ENCODE results near the gene COL4A2. TPM values are rescaled to one million over a fixed set of nuclear protein-coding genes. Genes with fewer than 3 reads are reported as not detected.

The COL4A2 gene
- total and polyA plus RNA-seq, 4 donors: 8.0 to 45.2 (median 40.3) TPM

- TF ChIP-seq ZBTB33 (IDR thresholded peaks at IDR 0.05) (no peak), EGR1 (IDR thresholded peaks at IDR 0.05; ENCODE audit: low read depth in 2 of 2) (no peak), FOXA1 (IDR thresholded peaks at IDR 0.05) (no peak), ATF3 (IDR thresholded peaks at IDR 0.05) (no peak), FOXA2 (IDR thresholded peaks at IDR 0.05) (no peak)
These were observed 117.7 kb downstream of the COL4A2 start (continued) for GRCh38 chr13:110424569-110425443.

DNA sequence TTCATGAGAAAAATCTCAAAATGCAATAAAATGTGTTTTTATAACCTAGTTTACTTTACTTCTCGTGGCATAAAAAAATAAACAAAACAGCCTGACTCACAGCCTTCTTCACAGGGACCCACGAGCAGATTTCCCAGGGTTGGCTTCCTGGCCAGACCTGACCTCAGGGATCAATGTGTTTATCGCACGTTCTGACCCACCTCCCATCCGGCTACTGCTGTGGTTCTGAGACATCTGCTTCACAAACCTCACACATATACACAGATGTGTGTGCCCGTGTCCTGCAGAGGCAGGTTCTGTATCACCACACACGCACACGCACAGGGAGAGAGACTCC lies 118.3 kb downstream of the COL4A2 start:
- WGBS: 77% methylated on average over 8 of the region's 8 CpGs
- H3K4me1 ChIP-seq (ENCODE audit: control insufficient read depth in 4 of 4, insufficient read depth in 4 of 4, low read length in 3 of 4): peaks cover 0 to 2% (median 0%) of the 10 kb centered on the region in 4 donors
- no peaks in the 10 kb centered on the region for H3K27me3 ChIP-seq (ENCODE audit: control insufficient read depth in 4 of 4, insufficient read depth in 4 of 4, low read length in 3 of 4)
- H3K9ac ChIP-seq (ENCODE audit: low read depth in 1 of 2, low read length in 2 of 2): no peak overlapping the region
- no peak for DNase-seq (ENCODE audit: low spot score)
- no peaks in the 10 kb centered on the region for H3K9me3 ChIP-seq (ENCODE audit: control insufficient read depth in 4 of 4, low read length in 3 of 4)
- no peak overlapping the region for H3K27ac ChIP-seq (ENCODE audit: low read depth in 1 of 2, low read length in 2 of 2)
- H3K4me3 ChIP-seq (ENCODE audit: low read depth in 1 of 3, low read length in 3 of 3): no peak overlapping the region
- peaks cover 0 to 3% (median 0%) of the 10 kb centered on the region in 4 donors for H3K36me3 ChIP-seq (ENCODE audit: control insufficient read depth in 4 of 4, insufficient read depth in 3 of 4, low read depth in 1 of 4, low read length in 3 of 4)
- TF ChIP-seq EGR1 (IDR thresholded peaks at IDR 0.05; ENCODE audit: low read depth in 2 of 2) (no peak), GABPA (IDR thresholded peaks at IDR 0.05 in 1 of 2, conservative IDR thresholded peaks at IDR 0.05 in 1 of 2) (no peak), HNF4G (IDR thresholded peaks at IDR 0.05) (no peak), JUND (IDR thresholded peaks at IDR 0.05) (no peak), NR2F2 (IDR thresholded peaks at IDR 0.05) (no peak), RXRA (IDR thresholded peaks at IDR 0.05) (no peak)
- TF ChIP-seq, protein P1, sequence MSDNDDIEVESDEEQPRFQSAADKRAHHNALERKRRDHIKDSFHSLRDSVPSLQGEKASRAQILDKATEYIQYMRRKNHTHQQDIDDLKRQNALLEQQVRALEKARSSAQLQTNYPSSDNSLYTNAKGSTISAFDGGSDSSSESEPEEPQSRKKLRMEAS (IDR thresholded peaks at IDR 0.05): no peak

DNA sequence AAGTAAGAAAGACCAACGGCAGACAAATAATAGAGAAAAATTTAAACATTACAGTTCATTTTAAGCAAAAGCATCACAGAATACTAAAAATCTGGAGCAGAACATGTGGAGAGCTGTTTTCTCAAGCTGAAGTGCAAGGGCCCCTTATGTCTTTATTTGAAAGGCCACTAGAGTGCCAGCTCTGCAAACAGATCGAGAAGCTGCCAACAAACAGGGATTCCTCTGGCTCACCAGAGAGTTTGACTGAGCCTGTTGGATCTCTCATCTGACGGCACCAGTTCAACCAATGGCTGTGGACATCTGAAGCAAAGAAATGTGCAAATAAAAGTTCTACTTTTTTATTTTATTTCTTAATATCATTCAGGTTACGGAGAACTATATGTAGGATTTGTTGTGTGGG lies 119.7 kb downstream of the COL4A2 start:
- Histone ChIP-seq H3K4me3 (ENCODE audit: low read depth in 1 of 3, low read length in 3 of 3) (no peak overlapping the region), H3K27me3 (ENCODE audit: control insufficient read depth in 4 of 4, insufficient read depth in 4 of 4, low read length in 3 of 4) (no peaks in the 10 kb centered on the region), H3K4me1 (ENCODE audit: control insufficient read depth in 4 of 4, insufficient read depth in 4 of 4, low read length in 3 of 4) (peaks cover 0 to 2% (median 0%) of the 10 kb centered on the region in 4 donors), H3K9ac (ENCODE audit: low read depth in 1 of 2, low read length in 2 of 2) (no peak overlapping the region), H3K36me3 (ENCODE audit: control insufficient read depth in 4 of 4, insufficient read depth in 3 of 4, low read depth in 1 of 4, low read length in 3 of 4) (peaks cover 0 to 3% (median 0%) of the 10 kb centered on the region in 4 donors), H3K9me3 (ENCODE audit: control insufficient read depth in 4 of 4, low read length in 3 of 4) (no peaks in the 10 kb centered on the region), H3K27ac (ENCODE audit: low read depth in 1 of 2, low read length in 2 of 2) (no peak overlapping the region)
- 57% methylated on average over 4 of the region's 4 CpGs for WGBS
- no peak for DNase-seq (ENCODE audit: low spot score)
- TF ChIP-seq, protein P1 (IDR thresholded peaks at IDR 0.05): no peak
- no peak for TF ChIP-seq YY1 (IDR thresholded peaks at IDR 0.05)
- no peak for TF ChIP-seq HNF4G (IDR thresholded peaks at IDR 0.05)
- no peak for TF ChIP-seq HNF4A (conservative IDR thresholded peaks at IDR 0.05)
- no peak for TF ChIP-seq ZBTB33 (IDR thresholded peaks at IDR 0.05)
- no peak for TF ChIP-seq EGR1 (IDR thresholded peaks at IDR 0.05; ENCODE audit: low read depth in 2 of 2)
- no peak for TF ChIP-seq FOXA2 (IDR thresholded peaks at IDR 0.05)
- TF ChIP-seq TAF1 (conservative IDR thresholded peaks at IDR 0.05): no peak
- TF ChIP-seq RAD21 (IDR thresholded peaks at IDR 0.05): no peak
- no peak for TF ChIP-seq FOXA1 (IDR thresholded peaks at IDR 0.05)
- TF ChIP-seq, protein P2, sequence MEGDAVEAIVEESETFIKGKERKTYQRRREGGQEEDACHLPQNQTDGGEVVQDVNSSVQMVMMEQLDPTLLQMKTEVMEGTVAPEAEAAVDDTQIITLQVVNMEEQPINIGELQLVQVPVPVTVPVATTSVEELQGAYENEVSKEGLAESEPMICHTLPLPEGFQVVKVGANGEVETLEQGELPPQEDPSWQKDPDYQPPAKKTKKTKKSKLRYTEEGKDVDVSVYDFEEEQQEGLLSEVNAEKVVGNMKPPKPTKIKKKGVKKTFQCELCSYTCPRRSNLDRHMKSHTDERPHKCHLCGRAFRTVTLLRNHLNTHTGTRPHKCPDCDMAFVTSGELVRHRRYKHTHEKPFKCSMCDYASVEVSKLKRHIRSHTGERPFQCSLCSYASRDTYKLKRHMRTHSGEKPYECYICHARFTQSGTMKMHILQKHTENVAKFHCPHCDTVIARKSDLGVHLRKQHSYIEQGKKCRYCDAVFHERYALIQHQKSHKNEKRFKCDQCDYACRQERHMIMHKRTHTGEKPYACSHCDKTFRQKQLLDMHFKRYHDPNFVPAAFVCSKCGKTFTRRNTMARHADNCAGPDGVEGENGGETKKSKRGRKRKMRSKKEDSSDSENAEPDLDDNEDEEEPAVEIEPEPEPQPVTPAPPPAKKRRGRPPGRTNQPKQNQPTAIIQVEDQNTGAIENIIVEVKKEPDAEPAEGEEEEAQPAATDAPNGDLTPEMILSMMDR (IDR thresholded peaks at IDR 0.05; ENCODE audit: low read depth, low read length, missing input control): no peak
- no peak for TF ChIP-seq NR2F2 (IDR thresholded peaks at IDR 0.05)
- TF ChIP-seq RXRA (IDR thresholded peaks at IDR 0.05): no peak
- no peak for TF ChIP-seq GABPA (IDR thresholded peaks at IDR 0.05 in 1 of 2, conservative IDR thresholded peaks at IDR 0.05 in 1 of 2)
- no peak for TF ChIP-seq SP1 (IDR thresholded peaks at IDR 0.05)
- no peak for TF ChIP-seq JUND (IDR thresholded peaks at IDR 0.05)
- TF ChIP-seq, protein P3, sequence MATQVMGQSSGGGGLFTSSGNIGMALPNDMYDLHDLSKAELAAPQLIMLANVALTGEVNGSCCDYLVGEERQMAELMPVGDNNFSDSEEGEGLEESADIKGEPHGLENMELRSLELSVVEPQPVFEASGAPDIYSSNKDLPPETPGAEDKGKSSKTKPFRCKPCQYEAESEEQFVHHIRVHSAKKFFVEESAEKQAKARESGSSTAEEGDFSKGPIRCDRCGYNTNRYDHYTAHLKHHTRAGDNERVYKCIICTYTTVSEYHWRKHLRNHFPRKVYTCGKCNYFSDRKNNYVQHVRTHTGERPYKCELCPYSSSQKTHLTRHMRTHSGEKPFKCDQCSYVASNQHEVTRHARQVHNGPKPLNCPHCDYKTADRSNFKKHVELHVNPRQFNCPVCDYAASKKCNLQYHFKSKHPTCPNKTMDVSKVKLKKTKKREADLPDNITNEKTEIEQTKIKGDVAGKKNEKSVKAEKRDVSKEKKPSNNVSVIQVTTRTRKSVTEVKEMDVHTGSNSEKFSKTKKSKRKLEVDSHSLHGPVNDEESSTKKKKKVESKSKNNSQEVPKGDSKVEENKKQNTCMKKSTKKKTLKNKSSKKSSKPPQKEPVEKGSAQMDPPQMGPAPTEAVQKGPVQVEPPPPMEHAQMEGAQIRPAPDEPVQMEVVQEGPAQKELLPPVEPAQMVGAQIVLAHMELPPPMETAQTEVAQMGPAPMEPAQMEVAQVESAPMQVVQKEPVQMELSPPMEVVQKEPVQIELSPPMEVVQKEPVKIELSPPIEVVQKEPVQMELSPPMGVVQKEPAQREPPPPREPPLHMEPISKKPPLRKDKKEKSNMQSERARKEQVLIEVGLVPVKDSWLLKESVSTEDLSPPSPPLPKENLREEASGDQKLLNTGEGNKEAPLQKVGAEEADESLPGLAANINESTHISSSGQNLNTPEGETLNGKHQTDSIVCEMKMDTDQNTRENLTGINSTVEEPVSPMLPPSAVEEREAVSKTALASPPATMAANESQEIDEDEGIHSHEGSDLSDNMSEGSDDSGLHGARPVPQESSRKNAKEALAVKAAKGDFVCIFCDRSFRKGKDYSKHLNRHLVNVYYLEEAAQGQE (IDR thresholded peaks at IDR 0.05): no peak

Measured in liver (tissue), 9 donors.